NCI-H510A (cell line): Measurements from ENCODE around the gene CERS3.

Source experiments
- DNase-seq: peaks from one replicate; lab custom pipeline; 2025; lab: John Stamatoyannopoulos, UW

CERS3 gene

GRCh38 chr15:100383302-100384107 is 145.2 kb downstream of the CERS3 start:
- DNase-seq, result no peak

GRCh38 chr15:100373942-100374341 is 154.8 kb downstream of the CERS3 start:
- DNase-seq, result no peak

- DNase-seq, result no peak
Measured at GRCh38 chr15:100373120-100373896, 155.4 kb downstream of the CERS3 start.

GRCh38 chr15:100372739-100373119 is 156.0 kb downstream of the CERS3 start:
- DNase-seq, result no peak

- DNase-seq, result no peak
Measured at GRCh38 chr15:100355342-100355741, 173.4 kb downstream of the CERS3 start.

- no peak for DNase-seq
Measured at GRCh38 chr15:100353449-100353848, 175.3 kb downstream of the CERS3 start.

- no peak for DNase-seq
Measured at GRCh38 chr15:100350434-100351226, 178.1 kb downstream of the CERS3 start.
